ENCODE results near the gene COL11A2.

COL11A2 gene

DNA sequence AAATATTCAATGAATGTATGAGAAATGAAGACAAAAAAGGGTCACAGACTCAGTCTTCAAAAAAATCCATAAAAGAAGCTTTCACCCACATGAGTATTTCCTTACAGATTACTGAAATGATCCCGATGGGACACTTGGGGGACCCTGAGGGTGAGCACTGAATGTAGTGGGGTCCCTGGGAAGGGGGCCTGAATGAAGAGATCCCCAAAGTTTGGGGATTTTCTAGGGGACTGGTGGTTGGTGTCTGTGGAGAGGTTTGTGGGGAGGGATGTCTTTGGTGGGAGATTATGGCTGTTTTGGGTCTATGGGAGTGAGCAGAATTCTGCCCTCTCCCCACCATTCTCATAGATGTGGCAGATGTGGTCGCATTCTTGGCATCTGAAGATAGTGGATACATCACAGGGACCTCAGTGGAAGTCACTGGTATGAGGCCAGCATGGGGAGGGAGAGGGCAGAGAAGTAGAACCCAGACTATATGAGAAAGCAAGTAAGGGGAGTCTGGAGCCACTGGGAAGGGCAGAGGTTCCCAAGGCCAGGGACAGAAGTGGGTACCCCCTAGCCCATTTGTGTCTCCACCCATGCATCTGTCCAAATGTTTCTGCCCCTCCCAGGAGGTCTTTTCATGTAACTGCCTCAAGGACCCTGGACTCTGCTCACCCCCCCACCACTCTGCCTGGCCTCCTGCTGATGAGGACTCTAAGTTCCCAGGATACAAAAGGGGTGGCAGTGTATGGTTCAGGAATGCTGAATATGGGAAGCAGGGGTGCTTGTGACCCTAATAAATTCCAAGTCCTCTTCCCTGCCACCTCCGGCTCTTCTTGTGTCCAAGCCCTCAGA, 14.0 kb upstream of the COL11A2 start:
- no peak for DNase-seq

DNA sequence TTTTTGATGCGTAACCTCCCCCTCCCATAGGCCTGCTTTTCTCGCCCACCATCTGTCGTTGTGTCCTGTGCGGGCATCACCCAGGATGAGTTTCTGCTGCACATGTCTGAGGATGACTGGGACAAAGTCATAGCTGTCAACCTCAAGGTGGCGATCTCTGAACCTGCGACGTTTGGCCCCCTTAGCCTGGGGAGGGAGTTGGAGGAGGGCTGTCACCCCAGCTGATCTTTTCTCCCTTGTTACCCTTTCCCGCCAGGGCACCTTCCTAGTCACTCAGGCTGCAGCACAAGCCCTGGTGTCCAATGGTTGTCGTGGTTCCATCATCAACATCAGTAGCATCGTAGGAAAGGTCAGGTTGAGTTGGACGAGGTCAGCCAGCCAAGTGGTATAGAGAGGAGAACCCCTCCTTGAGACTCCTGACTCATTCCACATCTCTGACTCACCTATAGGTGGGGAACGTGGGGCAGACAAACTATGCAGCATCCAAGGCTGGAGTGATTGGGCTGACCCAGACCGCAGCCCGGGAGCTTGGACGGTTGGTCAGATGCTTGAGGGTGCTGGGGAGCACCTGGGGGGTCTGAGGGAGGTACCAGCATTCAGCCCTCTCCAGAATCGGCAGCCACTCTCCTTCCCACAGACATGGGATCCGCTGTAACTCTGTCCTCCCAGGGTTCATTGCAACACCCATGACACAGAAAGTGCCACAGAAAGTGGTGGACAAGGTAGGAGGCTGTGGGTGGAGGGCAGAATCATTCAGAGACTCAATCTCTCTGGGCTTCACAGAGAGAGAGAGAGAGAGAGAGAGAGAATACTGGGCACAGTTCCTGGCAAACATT, 13.1 kb upstream of the COL11A2 start:
- peak; percentile 58 for DNase-seq

- DNase-seq: peak; percentile 90
Observed at GRCh38 chr6:33204415-33205190, 12.3 kb upstream of the COL11A2 start, which contains the start of gene HSD17B8. Gene HSD17B8, plus strand, starts transcription at chr6:33204655. Its CDS starts 14 bp downstream, at chr6:33204669.

- no peak for DNase-seq
Observed at GRCh38 chr6:33204165-33204414, 11.8 kb upstream of the COL11A2 start.

DNA sequence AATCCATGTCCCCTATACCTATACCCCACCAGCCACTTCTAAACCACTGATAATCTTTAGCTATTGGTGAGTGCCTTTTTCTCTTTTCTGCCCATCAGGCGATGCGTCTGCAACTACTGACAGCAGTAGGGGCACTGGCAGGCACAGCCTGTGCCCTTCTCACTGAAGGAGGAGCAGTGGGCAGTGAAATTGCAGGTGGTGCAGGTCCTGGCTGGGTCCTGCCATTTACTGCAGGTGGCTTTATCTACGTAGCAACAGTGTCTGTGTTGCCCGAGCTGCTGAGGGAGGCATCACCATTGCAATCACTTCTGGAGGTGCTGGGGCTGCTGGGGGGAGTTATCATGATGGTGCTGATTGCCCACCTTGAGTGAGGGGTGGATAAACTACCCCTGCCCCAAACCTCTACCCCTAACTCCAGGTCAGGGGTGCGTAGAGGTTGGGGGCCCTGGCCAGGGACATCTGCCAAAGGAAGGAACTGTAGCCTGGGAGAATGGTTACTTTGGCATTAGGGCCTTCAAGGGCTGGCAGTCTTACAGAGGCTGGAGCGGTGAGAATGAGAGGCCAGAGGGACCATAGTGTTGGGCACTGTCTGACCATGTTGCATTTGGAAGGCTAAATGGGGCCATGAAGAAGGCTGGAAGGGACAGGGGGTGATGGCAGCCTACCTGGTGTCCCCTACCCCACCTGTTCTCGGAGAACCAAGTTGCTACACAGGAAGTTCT, 11.3 kb upstream of the COL11A2 start:
- no peak for DNase-seq

DNA sequence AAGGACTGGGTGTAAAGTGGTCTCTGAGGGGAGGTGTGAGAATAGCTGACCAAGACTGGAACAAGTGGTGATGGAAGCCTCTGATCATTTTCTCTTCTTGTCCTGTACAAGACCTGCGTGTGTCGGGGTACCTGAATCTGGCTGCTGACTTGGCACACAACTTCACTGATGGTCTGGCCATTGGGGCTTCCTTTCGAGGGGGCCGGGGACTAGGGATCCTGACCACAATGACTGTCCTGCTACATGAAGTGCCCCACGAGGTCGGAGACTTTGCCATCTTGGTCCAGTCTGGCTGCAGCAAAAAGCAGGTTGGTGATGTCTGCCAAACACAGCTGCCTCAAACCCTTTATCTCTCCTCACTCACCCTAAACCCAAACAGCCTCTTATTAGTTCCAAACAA, 10.5 kb upstream of the COL11A2 start:
- DNase-seq: no peak

- no peak for DNase-seq
Observed at GRCh38 chr6:33201935-33202334, 9.7 kb upstream of the COL11A2 start.

GRCh38 chr6:33201147-33201545, 8.9 kb upstream of the COL11A2 start:
- DNase-seq: no peak

DNA sequence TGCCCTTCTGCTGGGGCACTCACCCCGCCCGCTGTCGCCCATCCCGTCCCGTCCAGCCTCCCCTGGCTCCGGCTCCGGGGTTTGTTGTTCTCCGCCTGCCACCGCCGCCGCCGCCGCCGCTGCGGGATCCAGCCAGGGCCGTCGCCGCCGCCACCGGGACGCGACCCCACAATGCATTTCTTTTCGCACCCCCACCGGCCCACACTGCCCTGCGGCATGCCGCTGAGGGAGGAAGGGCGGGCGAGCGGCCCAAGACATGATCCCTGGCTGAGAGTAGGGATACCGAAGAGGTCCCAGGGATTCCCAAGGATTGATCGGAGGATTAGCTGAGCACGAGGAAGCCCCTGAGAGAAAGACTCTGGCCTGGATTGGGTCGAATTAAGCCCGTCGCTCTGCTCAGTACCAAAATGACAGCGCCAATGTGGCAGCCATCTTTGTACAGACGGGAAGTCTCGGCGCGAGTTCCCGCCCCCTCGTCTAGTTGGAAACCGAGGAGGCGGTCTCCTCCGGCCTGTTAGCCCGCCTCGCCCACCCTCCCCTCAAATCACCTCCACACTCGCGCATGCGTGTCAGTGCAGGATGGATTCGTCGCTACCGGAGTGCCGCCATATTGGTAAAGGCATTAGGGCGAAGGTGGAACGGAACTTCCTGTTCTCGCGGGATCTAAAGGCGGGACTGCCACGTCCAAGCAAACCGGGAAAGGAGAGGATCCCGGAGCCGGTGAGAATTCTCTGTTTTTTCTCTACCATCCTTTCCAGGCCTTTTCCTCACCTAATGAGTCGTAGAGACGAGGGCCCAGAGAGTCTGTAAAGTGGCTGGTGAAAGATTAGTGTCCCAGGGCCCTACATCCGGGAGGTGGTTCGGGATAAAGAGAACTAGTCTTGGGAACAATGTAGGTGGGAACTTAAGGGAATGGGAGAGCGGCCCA, 8.2 kb upstream of the COL11A2 start, which contains the start of the genes RXRB and SLC39A7:
Gene RXRB (minus strand): TSS at position 447 of the 928 bp plus-strand sequence. CDS start 189 bp downstream, at position 258.
Gene SLC39A7 (plus strand): TSS at position 649 of the 928 bp plus-strand sequence. CDS start 379 bp downstream, outside the sequence.
- peak; percentile 99 for DNase-seq

DNA sequence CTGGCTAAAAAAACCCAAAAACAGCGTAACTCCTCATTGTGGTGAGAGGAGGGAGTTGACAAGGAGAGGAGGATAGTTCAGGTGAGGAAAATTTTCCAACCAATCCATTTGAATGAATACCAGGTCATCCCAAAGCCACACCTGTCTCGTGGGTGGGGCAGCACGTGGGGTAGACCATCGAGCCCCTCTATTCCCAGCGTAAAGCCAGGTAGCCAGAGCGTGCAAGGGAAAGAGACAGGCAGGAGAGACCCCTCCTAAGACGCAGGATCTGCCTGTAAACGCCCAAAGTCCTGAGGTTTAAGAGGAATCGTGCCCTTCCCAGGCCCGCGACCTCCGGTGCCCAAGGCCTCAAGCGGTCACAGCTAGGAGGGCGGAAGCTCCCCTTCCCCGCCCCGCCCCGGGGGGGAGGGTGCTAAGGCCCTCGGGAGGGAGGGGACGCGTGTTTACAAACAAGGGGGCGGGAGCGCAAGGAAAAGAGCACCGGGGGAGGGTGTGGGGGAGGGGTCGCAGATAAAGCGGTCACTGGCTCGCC, 7.5 kb upstream of the COL11A2 start:
- peak; percentile 52 for DNase-seq

GRCh38 chr6:33198853-33199436, 6.7 kb upstream of the COL11A2 start:
- DNase-seq: no peak

DNA sequence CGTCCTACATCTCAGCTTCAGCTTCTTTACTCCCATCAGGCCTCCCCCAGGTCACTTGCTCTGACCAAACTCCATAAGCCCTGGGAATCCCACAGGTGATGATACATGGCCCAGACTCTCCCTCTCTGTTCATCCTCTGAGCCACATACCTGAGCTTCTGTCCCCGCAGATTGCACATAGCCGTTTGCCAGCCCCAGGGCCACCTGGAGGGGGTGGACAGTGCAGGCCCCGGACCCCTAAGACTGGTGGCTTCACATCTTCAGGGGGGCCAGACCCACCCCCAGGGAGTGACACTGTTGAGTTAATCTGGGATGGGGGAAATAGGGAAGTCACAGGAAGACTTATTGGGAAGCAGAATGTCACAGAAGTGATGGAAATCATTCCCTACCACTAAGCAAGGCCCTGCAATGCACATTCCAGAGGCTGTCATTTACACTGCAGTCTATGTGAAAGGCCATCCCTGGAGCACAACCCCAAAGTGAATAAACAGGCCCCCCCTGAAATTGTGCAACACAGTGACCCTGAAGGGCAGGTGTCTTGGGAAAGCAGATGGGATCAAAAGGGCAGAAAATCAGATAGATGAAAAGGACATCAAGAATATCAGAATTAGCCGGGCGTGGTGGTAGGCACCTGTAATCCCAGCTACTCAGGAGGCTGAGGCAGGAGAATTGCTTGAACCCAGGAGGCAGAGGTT, 6.0 kb upstream of the COL11A2 start:
- no peak for DNase-seq

- peak; percentile 53 for DNase-seq
Observed at GRCh38 chr6:33197431-33198048, 5.3 kb upstream of the COL11A2 start.

DNA sequence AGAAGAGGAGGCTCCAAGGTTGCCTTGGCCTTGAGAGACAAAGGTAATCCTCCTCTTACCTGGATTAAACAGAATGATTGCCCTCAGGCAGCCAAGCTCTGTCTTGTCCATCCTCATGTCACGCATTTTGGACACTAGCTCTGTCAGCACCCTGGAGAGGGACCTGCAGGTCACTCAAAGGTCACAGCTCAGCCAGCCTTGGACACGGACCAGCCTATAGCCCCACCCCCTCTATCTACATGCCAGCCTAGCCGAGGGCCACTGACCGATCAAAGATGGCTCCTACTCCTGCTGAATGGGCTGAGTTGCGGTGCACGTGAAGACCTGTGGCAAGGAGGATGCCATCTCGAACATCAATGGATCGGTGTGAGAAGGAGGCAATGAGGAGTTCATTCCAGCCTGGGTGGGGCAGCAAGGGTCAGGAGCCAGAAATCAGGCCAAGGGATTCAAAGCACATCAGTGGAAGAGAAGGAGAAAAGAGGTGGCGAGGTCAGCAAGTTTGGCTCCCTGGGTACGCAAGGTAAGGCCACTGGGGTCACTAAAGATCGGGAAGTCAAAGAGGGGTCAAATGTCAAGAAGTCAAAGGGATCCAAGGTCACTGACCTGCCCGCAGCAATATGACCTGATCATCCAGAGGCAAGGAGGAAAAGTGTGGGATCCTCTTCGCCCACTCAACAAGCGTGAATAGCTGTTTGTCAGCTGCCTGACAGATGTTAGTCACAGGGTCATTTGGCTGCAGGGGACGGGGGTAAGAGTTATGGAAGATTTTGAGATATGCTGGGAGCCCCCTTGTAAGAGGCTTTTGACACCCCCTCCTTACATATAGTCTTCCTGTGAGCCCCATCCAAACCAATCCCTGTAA, 3.3 kb upstream of the COL11A2 start:
- DNase-seq: no peak

- no peak for DNase-seq
Observed at GRCh38 chr6:33194431-33194979, 2.2 kb upstream of the COL11A2 start.

DNA sequence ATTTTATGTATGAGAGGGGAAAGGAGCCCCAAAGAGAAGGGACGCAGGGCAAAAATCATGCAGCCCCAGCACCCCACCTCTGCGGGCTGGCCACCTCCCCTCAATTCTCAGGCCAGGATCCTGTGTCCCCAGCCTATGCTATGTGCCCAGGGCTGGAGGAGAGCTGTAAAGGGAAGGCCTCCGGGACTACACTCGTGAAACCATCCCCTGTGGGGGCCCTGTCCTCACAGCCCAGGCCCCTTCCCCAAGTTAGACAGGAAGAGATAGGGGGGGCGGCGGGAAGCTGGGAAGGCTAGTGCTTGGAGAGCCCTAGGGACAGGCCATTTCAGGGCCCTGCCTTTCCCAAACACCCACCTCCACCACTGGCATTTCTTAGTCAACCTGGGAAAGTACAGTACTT, 1.4 kb upstream of the COL11A2 start:
- DNase-seq: no peak

GRCh38 chr6:33192671-33193602, 670 bp upstream of the COL11A2 start:
- no peak for DNase-seq

Data from fibroblast of skin of right quadriceps (primary cell).